Effector memory CD4-positive, alpha-beta T cell (primary cell): ENCODE results near the gene SLC27A1.

Experiments used
- DNase-seq, 3 donors: peaks; one replicate each; pipeline ENCODE4 v3.0.0-alpha.2; 2020
- H3K27ac ChIP-seq: 2 replicates; pipeline ENCODE4 v1.7.0; 2013; ENCODE audit warnings: mild to moderate bottlenecking, low read length, moderate library complexity; ENCODE audit not compliant: insufficient read depth, poor library complexity, severe bottlenecking
- H3K27me3 ChIP-seq: replicated peaks from 2 replicates; pipeline ENCODE4 v1.7.0; 2013; ENCODE audit warnings: mild to moderate bottlenecking, low read length; ENCODE audit not compliant: insufficient read depth, control insufficient read depth, poor library complexity, severe bottlenecking
- H3K36me3 ChIP-seq: 2 replicates; pipeline ENCODE4 v1.7.0; 2013; ENCODE audit warnings: mild to moderate bottlenecking, low read length, moderate library complexity; ENCODE audit not compliant: control insufficient read depth, insufficient read depth
- H3K4me1 ChIP-seq: 2 replicates; pipeline ENCODE4 v1.7.0; 2013; ENCODE audit warnings: low read length, mild to moderate bottlenecking; ENCODE audit not compliant: control insufficient read depth, insufficient read depth, poor library complexity, severe bottlenecking
- H3K4me3 ChIP-seq: 2 replicates; pipeline ENCODE4 v1.7.0; 2013; ENCODE audit warnings: low read length, low read depth, mild to moderate bottlenecking; ENCODE audit not compliant: insufficient read depth, poor library complexity, severe bottlenecking
- H3K9me3 ChIP-seq: 2 replicates; pipeline ENCODE4 v1.7.0; 2013; ENCODE audit warnings: mild to moderate bottlenecking, low read length, moderate library complexity; ENCODE audit not compliant: control insufficient read depth

Gene SLC27A1

DNA sequence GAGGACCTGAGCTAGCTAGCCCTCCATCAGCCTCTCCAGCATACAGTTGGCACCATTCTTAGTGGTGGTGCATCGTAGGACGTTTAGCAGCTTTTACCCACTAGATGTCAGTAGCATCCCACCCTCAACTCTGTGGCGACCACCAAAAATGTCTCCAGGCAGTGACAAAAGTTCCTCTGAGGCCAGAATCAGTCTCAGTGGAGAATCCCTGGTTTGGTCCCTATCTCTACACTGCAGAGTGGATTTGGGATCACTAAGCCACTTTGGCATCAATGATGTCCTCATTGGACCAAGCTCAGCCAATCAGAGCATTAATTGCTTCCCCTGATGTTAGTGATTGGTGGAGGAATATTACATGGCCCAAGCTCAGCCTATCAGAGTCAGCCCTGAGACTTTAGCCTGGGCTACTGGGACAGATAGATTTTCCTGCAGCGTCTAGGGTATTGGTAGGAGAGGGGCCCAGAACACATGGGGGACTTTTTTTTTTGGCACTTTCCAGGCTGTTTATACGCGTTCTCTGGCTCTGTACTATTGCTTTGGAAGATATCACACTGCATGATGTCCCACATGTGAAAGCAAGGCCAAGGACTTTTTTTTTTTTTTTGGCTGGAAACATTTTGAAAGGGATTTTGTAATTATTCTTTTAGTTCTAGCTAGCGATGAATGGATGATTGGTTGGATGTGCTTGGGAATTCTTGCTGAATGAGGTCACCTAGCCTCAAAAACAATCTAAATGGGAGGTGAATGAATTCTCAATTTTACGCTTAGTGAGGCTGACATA is 28.9 kb upstream of the SLC27A1 start:
- no peak for DNase-seq
- Histone ChIP-seq H3K4me3 (no peak overlapping the region), H3K4me1 (no peaks in the 10 kb centered on the region), H3K9me3 (no peaks in the 10 kb centered on the region), H3K36me3 (no peaks in the 10 kb centered on the region), H3K27me3 (no peaks in the 10 kb centered on the region), H3K27ac (no peak overlapping the region)

DNA sequence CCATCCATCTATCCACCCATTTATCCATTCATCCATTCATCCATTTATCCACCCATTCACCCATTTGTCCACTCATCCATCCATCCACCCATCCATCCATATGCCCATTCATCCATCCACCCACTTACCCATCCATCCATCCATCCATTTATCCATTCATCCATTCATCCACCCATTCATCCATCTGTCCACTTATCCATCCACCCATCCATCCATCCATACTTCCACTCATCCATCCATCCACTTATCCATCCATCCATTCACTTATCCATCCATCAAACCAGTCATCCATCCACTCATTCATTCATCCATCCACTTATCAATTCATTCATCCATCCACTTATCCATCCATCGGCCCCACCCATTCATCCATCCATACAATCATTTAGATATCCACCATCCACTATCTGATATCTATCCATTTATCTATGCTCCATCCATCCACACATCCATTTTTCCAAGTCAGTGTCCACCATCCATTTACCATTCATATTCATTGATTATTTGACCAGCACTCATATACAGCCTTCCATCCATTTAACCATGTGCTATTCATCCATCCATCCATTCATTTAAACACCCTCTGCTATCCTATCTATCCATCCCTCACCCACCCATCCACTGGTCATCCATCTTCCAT is 24.7 kb upstream of the SLC27A1 start:
- no peaks in the 10 kb centered on the region for H3K36me3 ChIP-seq
- no peak for DNase-seq
- no peak overlapping the region for H3K27ac ChIP-seq
- H3K4me3 ChIP-seq: no peak overlapping the region
- no peaks in the 10 kb centered on the region for H3K9me3 ChIP-seq
- no peaks in the 10 kb centered on the region for H3K27me3 ChIP-seq
- peaks cover 4% of the 10 kb centered on the region for H3K4me1 ChIP-seq

DNA sequence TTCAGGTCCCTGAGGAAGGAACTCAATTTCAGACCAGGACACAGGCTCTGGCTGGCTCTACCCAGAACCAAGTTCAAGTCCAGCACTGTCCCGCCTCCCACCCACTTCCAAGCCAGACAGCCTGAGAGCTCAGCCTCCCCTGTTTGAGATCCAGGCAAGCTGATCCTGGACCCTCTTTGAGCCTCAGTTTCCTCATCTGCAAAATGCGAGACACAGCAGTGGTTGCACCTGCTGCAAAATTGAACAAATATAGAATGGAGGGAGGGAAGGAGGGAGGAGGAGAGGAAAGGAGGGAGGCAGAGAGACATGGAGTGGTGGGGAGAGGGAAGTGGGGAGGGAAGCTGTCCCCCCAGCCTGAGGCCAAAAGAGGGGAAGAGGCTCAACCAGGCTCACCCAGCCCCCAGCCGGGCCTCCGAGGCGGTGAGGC is 22.6 kb upstream of the SLC27A1 start:
- no peaks in the 10 kb centered on the region for H3K27me3 ChIP-seq
- DNase-seq: no peak
- no peaks in the 10 kb centered on the region for H3K36me3 ChIP-seq
- H3K9me3 ChIP-seq: no peaks in the 10 kb centered on the region
- no peak overlapping the region for H3K4me3 ChIP-seq
- no peak overlapping the region for H3K27ac ChIP-seq
- H3K4me1 ChIP-seq: peaks cover 4% of the 10 kb centered on the region

DNA sequence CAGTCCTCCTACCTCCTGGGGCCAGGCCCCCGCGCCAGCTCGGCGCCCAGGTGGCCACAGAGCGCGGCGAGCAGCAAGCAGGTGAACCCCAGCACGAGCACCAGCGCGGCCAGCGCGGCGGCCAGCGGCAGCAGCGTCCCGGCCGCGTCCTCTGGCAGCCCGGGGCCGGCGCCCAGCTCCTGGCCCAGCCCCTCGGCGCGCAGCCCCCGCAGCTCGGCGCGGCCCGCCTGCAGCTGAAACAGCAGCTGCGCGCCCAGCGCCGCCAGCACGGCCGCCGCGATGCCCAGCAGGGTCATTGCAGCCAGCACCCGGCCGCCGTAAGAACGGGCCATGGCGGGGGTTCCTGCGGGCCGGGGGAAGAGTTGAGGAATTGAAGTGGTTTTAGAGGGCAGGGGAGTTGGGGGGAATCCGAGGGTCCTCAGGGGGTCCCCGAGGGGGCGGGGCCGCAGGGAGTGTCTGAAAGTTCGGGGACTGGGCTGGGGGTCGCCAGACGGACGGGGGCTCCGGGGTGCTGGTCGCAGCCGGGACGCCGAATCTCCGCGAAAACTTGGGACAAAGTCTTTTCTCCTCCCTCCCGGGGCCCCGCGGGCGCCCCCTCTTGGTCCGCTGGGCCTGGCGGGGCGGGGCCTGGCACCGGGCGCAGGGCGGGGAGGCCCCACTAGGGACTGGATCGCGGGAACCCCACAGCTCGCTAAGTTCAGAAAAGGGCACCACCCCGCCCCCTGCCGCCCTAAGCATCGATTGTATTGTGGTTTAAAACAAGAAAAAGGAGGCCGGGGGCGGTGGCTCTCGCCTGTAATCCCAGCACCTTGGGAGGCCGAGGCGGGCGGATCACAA is 22.0 kb upstream of the SLC27A1 start, which contains the start of gene TMEM221:
TSS of gene TMEM221 (minus strand) at position 538 of the 837 bp plus-strand sequence. CDS start at position 332, 206 bp downstream.
- DNase-seq: peak; percentile 13 to 47 (median 38)
- Histone ChIP-seq H3K9me3 (no peaks in the 10 kb centered on the region), H3K27ac (no peak within 1 kb of the TSS), H3K4me1 (peaks cover 4% of the 10 kb centered on the region), H3K36me3 (no peaks in the 10 kb centered on the region), H3K4me3 (peak within 1 kb of the TSS; percentile 52), H3K27me3 (no peaks in the 10 kb centered on the region)

DNA sequence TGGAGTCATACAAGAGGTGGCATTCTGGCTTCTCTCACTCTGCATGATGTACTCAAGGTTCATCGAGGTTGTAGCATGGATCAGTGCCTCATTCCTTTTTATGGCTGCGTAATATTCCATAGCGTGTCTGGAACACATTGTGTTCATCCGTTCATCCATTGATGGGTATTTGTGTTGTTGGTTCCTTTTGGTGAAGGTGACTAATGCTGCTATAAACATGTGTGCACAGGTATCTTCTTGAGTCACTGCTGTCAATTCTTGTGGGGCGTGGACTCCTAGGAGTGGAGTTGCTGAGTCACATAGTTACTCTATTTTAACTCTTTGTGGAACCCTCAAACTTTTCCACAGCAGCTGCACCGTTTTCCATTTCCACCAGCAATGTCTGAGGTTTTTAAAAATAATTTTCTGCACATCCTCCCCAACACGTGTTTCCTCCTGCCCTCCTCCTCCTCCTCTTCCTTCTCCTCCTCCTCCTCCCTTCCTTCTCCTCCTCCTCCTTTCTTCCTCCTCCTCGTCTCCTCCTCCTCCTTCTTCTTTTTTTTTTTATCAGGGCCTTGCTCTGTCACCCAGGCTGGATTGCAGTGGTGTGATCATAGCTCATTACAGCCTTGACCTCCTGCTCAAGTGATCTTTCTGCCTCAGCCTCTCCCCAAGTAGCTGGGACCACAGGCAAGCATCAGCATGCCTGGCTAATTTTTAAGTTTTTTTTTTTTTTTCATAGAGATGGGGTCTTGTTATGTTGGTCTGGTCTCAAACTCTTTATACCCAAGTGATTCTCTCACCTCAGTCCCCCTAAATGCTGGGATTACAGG is 19.9 kb upstream of the SLC27A1 start:
- Histone ChIP-seq H3K4me3 (no peak overlapping the region), H3K27ac (no peak overlapping the region), H3K36me3 (no peaks in the 10 kb centered on the region), H3K4me1 (peaks cover 4% of the 10 kb centered on the region), H3K9me3 (no peaks in the 10 kb centered on the region), H3K27me3 (peaks cover 8% of the 10 kb centered on the region)
- no peak for DNase-seq

DNA sequence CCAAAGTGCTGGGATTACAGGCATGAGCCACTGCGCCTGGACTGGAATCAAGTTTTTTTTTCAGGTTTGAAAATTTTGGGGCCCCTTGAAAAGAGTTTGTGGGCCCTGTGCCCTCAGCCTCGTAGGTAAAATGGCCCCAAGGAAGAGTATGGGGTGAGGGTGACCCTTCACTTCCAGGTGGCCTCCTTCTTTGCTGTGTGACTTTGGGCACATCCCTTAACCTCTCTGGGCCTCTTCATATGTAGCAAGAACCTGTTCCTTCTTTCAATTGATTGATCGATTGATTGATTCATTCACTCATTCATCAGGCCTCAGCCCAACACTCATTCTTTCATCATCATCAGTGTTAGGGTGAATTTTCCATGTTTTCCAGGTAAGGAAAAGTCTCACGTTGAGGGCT is 18.5 kb upstream of the SLC27A1 start:
- H3K27me3 ChIP-seq: peaks cover 19% of the 10 kb centered on the region
- H3K9me3 ChIP-seq: no peaks in the 10 kb centered on the region
- no peak overlapping the region for H3K27ac ChIP-seq
- H3K36me3 ChIP-seq: no peaks in the 10 kb centered on the region
- H3K4me1 ChIP-seq: peaks cover 4% of the 10 kb centered on the region
- DNase-seq: no peak
- no peak overlapping the region for H3K4me3 ChIP-seq

DNA sequence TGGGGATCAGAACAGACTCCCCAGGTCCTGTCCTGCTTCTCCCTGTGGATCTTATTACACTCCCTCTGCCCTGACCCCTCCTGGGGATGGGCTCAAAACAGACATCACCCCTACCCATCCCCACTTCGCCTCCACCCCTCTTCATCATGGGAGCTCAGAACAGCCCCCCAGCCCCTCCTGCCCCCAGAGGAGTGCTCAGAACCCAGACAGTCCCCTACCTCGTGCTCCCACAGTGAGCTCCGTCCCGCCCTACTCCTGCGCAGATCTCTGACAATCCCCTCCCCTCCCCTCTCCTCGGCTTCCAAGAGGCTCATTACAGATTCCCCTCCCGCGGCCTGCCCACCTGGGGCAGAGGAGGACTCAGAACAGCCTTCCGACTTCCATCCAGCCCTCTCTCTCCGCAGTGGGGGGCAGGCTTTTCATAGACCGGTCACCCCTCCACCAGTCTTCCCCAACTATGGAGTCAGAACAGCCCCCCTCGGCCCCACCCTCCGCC is 15.7 kb upstream of the SLC27A1 start:
- Histone ChIP-seq H3K36me3 (no peaks in the 10 kb centered on the region), H3K4me1 (no peaks in the 10 kb centered on the region), H3K27me3 (peaks cover 19% of the 10 kb centered on the region), H3K4me3 (no peak overlapping the region), H3K27ac (no peak overlapping the region), H3K9me3 (no peaks in the 10 kb centered on the region)
- DNase-seq: no peak

DNA sequence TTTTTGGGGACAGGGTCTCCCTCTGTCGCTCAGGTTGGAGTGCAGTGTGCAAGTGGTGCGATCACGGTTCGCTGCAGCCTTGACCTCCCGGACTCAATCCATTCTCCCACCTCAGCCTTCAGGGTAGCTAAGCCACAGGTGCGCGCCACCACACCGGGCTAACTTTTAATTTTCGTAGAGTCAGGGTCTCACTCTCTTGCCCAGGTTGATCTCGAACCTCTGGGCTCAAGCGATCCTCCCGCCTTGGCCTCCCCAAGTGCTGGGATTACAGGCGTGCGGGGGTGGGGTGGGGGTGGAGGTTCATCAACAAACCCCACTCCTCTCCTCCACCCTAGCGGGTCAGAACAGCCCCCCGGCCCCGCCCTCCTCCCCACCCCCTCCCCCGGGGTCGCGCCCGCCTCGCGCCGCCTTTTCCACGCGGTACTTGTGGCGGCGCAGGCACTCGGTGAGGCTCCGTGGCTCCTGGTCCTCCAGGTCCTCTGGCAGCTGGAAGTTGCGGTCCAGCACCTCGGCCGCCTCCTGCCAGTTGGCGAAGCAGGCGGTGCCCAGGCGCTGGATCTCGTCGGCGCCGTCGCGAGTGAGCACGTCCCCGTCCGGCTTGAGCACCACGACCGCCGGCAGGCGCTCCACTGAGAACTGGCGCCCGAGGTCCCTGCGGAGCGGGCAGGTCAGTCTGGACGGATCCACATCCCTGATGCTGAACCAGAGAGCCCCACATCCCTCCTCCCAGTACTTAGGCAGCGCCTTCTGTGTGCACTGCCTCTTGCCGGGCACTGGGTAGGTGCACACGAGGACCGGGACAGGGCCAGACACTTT is 14.8 kb upstream of the SLC27A1 start:
- DNase-seq: no peak
- no peaks in the 10 kb centered on the region for H3K36me3 ChIP-seq
- H3K27me3 ChIP-seq: peaks cover 19% of the 10 kb centered on the region
- H3K4me3 ChIP-seq: no peak overlapping the region
- H3K27ac ChIP-seq: no peak overlapping the region
- H3K9me3 ChIP-seq: no peaks in the 10 kb centered on the region
- no peaks in the 10 kb centered on the region for H3K4me1 ChIP-seq

DNA sequence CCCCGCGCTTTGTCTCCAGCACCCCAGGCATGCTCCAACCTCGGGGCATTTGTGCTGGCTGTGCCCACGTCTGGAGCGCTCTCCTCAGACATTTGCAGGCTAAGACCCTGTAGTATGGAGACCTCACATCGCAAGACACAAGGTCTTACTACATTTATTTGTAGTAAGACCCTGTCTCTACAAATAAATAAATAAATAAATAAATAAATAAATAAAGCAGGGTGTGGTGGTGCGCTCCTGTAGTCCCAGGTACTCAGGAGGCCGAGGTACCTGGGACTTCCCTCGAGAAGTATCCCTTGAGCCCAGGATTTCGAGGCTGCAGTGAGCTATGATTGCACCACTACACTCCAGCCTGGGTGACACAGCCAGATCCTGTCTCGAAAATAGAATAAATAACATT is 14.2 kb upstream of the SLC27A1 start:
- H3K27me3 ChIP-seq: peaks cover 19% of the 10 kb centered on the region
- no peaks in the 10 kb centered on the region for H3K36me3 ChIP-seq
- H3K27ac ChIP-seq: no peak overlapping the region
- H3K9me3 ChIP-seq: no peaks in the 10 kb centered on the region
- no peak for DNase-seq
- H3K4me1 ChIP-seq: no peaks in the 10 kb centered on the region
- no peak overlapping the region for H3K4me3 ChIP-seq
